ENCODE measurements around the gene CCDC85C.

Gene CCDC85C

DNA sequence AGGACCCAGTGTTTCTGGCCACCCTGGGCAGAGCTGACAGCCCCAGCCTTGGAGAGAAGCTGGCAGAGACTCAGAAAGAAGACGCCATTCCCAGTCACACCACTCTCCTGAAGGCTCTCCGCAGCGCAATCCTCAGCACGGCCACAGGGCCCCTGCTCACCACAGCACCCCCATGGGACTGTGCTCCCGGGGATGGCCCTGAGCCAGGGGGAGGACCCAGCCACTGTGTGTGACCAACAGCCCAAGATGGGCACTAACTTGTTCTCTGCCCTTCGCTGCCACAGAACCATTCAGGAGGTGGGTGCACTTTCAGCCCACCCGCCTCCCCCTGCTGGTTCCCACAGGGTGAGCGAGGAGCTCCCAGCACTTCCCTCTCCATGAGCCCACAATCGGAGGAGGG is 65.7 kb downstream of the CCDC85C start:
- DNase-seq (ENCODE audit: low read depth), result no peak
- H3K4me3 ChIP-seq (replicated peaks; ENCODE audit: low read depth, low read length), result no peak overlapping the region
- TF ChIP-seq, protein P1, sequence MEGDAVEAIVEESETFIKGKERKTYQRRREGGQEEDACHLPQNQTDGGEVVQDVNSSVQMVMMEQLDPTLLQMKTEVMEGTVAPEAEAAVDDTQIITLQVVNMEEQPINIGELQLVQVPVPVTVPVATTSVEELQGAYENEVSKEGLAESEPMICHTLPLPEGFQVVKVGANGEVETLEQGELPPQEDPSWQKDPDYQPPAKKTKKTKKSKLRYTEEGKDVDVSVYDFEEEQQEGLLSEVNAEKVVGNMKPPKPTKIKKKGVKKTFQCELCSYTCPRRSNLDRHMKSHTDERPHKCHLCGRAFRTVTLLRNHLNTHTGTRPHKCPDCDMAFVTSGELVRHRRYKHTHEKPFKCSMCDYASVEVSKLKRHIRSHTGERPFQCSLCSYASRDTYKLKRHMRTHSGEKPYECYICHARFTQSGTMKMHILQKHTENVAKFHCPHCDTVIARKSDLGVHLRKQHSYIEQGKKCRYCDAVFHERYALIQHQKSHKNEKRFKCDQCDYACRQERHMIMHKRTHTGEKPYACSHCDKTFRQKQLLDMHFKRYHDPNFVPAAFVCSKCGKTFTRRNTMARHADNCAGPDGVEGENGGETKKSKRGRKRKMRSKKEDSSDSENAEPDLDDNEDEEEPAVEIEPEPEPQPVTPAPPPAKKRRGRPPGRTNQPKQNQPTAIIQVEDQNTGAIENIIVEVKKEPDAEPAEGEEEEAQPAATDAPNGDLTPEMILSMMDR (IDR thresholded peaks at IDR 0.05; ENCODE audit: low read length, missing control alignments), result no peak

DNA sequence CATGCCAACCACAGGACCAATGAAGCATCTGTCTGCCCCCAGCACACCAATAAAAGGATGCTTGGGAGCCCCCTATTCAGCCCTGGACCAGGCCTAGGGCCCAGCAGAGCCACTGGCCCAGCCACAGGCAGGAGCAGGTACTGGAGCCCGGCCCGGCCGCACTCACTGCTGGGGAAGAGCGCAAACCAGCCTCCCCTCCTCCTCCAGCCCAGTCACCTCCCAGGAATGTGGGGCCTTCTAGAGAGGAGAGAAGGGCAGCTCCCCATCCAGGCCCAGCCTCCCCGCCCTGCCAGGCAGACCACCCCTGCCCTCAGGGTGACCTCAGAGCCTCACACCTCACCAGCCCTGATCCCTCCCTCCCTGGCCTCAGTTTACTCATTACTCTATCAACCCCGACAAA is 66.6 kb downstream of the CCDC85C start:
- TF ChIP-seq, protein P1 (IDR thresholded peaks at IDR 0.05; ENCODE audit: low read length, missing control alignments), result no peak
- H3K4me3 ChIP-seq (replicated peaks; ENCODE audit: low read depth, low read length), result no peak overlapping the region
- DNase-seq (ENCODE audit: low read depth), result peak; percentile 77

DNA sequence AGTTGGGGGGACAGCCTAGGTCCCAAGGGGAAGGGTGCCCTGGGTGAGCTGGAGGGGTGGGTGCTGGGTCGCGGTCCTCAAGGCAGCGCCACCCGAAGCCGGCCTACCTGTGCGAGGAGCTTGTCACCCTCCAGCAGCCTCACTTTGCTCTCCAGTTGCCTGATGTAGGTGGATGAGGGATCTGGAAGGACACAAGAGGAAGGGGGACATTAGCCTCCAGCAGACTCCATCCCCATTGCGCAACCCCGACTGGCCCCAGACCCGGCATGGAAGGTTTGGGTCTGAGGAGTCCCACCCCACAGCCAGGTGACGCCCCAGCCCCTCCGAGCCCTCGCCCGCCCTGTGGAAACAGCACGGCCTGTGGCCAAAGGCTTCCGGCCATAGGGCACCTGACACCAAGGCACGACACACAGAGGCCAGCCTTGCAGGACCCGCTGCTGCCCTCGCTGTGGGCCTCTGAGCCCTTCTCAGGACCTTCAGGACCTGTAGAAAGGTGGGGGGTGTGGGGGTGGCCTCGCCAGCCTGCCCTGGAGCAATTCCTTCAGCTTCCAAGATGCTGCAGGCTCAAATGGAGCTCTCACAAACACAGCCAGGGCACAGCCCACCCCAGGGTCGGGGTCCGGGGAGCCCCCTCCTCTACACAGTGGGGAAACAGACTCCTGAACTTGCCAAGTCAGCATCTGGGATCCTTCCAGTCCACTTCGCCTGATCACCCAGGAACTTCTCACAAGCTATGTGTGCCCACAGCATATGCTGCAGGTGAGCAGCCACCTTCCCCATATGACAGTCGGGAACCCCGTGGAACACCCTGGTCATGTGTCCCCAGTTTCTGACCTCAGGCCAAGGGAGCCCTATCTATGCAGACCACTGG is 67.9 kb downstream of the CCDC85C start:
- TF ChIP-seq, protein P1 (IDR thresholded peaks at IDR 0.05; ENCODE audit: low read length, missing control alignments), result no peak
- no peak overlapping the region for H3K4me3 ChIP-seq (replicated peaks; ENCODE audit: low read depth, low read length)
- DNase-seq (ENCODE audit: low read depth), result no peak

DNA sequence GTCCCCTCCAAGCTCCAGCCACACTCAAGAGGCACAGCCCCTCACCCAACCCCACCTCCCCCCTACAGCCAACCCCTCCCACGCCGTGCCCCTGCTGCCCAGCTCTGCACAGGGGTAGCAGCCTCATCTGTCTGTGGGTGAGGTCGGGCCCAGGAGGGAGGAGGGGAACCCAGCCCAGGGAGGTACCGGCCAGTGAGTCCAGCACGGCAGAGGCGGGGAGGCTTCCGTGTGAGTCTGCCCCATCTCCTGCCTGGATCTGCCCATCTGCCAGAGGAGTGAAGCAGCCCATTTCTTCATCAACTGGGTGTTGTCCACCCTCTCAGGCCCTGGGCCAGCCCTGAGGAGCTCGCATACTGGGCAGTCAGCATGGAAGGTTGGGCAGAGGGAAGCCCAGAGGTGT is 68.6 kb downstream of the CCDC85C start:
- TF ChIP-seq, protein P1 (IDR thresholded peaks at IDR 0.05; ENCODE audit: low read length, missing control alignments), result no peak
- DNase-seq (ENCODE audit: low read depth), result no peak
- no peak overlapping the region for H3K4me3 ChIP-seq (replicated peaks; ENCODE audit: low read depth, low read length)

DNA sequence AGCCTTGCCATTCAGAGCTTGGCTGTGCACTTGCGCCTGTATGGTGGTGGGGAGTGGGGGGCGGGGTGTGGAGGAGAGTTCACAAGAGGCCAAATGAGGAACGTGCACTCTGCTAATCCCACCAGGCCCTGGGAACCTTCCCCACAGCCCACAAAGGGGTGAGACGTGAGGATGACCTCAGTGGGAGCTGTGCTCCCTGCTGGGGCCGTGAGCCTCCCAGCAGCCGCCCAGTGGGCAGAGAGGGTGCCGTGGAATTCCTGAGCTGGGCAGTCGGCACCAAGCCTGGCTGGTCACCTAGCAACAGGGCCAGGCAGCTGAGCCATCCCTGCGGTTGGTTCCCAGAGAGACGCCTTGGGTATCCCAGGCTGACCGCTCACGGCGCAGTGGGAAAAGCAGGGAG is 69.1 kb downstream of the CCDC85C start:
- H3K4me3 ChIP-seq (replicated peaks; ENCODE audit: low read depth, low read length), result no peak overlapping the region
- TF ChIP-seq, protein P1 (IDR thresholded peaks at IDR 0.05; ENCODE audit: low read length, missing control alignments), result no peak
- no peak for DNase-seq (ENCODE audit: low read depth)

DNA sequence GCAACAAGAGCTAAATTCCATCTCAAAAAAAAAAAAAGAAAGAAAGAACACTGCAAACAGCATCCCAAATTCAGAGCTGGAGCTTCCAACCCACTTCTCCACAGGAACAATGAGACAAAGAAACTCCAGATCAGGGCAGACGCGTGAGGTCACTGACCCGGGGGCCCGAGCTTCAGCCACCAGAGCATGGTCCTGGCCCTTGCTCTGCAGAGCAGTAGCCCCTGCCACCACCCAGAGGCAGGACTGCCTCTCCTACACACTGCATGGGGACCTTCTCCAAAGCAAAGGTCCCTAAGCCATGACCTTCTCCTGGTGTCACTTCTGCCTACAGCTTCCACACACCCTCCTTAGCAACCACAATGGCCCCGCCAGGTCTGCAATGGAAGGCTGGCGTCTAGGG is 69.7 kb downstream of the CCDC85C start:
- H3K4me3 ChIP-seq (replicated peaks; ENCODE audit: low read depth, low read length), result no peak overlapping the region
- no peak for DNase-seq (ENCODE audit: low read depth)
- TF ChIP-seq, protein P1 (IDR thresholded peaks at IDR 0.05; ENCODE audit: low read length, missing control alignments), result no peak

DNA sequence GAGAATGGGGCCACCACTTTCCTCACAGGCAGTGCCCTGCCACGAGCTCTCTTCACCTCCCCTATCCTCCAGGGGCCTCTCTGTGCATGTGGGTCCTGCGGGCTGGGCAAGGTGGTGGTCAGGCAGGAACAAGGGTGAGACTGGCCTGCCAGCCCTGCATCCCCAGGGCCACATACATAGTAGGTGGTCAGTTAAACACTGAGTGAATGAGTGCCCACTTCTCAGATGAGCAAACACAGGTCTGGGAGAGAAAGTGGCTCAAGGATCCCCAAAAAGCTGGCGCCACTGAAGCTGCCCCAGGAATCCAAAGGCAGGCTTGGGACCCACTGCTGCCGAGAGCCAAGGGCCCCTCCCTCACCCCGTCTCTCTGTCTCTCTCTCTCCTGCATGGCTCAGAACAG is 71.7 kb downstream of the CCDC85C start:
- H3K4me3 ChIP-seq (replicated peaks; ENCODE audit: low read depth, low read length), result no peak overlapping the region
- TF ChIP-seq, protein P1 (IDR thresholded peaks at IDR 0.05; ENCODE audit: low read length, missing control alignments), result no peak
- no peak for DNase-seq (ENCODE audit: low read depth)
